Epithelial cell of prostate (primary cell): ENCODE results near the gene KRT75.

Experiments
- DNase-seq: peaks from one replicate; pipeline ENCODE4 v3.0.0-alpha.2; 2011; ENCODE audit warnings: low read depth, low spot score
- H3K27ac ChIP-seq: fragments of 450-650 bp; 2 replicates; pipeline ENCODE4 v1.5.1; 2017; ENCODE audit warnings: mild to moderate bottlenecking

Gene KRT75

GRCh38 chr12:52398176-52398575, 36.0 kb downstream of the KRT75 start:
- no peak for DNase-seq
- no peak overlapping the region for H3K27ac ChIP-seq

- no peak overlapping the region for H3K27ac ChIP-seq
- DNase-seq: no peak
Observed at GRCh38 chr12:52396656-52397055, 37.5 kb downstream of the KRT75 start.

GRCh38 chr12:52395761-52396434, 38.3 kb downstream of the KRT75 start:
- H3K27ac ChIP-seq: no peak overlapping the region
- DNase-seq: no peak

DNA sequence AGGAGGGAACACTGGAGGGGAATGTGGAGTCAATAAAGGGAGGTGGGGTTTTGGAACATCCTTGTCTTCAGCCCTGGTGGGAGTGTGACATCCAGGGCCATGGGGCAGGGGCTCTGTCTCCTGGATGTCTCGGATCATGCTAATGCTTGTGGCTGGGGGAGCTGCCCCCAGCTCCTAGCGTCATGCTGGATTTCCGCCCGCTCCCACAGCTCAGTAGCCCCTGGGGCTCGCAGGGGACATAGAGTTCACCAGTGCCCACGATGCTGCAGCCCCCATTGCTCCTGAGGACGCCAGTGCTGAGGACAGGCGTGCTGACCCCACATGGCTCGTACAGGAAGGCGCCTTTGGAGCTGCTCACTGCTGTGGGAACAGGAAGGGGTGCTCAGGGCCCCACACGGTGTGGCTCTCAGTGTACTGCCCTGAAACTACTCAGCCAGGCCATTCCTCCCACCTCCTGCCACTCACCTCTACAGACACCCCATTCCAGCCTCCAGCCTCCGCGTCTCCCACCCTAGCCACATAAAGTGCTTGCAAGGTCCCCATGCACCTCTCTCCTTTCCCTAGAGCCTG, 39.2 kb downstream of the KRT75 start:
- no peak overlapping the region for H3K27ac ChIP-seq
- DNase-seq: no peak

GRCh38 chr12:52392465-52393007, 41.6 kb downstream of the KRT75 start:
- DNase-seq: no peak
- H3K27ac ChIP-seq: peak overlapping the region; percentile 56

- peak overlapping the region; percentile 56 for H3K27ac ChIP-seq
- DNase-seq: no peak
Observed at GRCh38 chr12:52391618-52392002, 42.6 kb downstream of the KRT75 start.

GRCh38 chr12:52390739-52391617, 43.2 kb downstream of the KRT75 start:
- no peak for DNase-seq
- H3K27ac ChIP-seq: peak overlapping the region; percentile 56

DNA sequence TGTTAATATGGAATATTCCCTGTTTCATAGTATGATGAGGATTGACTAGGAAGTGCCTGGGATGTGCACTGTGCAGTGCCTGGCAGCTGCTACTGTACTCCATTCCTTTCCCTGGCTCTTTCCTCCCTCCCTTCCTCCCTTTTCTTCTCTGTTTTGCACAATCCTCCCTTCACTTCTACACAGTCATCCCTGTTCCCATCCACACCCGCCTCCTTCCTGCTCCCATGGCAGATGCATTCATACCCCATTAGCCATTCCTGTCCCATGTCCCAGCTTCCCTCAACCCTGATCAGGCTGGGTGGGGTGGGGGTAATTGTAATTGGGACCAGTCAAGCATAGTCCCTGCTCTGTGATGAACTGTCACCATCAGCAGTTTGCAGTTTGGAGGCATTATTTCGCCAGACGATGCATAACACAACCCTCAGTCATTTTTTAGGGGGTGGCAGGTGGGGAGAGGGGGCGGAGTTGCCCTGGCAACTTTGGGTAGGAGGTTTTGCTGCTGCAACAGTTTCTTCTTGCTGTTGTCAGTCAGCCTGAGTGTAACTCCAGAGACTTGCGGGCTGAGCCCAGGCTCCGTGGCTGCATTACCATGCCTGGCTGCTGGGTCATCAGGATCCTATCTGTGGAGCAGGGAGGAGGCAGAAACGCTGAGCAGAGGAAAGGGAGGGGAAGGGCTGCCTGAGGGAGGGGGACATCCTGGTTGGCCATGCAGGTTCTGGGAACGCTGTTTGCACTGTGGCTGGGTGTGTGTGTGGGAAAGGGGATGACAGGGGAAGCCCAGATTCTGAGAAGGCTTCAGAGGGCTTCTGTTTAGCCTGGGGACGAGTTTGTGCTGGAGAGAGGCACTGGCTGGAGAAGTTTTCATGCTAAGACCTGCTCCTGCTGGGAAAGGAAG, 44.6 kb downstream of the KRT75 start:
- DNase-seq: no peak

GRCh38 chr12:52387859-52388258, 46.3 kb downstream of the KRT75 start:
- no peak overlapping the region for H3K27ac ChIP-seq
- DNase-seq: no peak

More for the DNA sequence above, 44.6 kb downstream of the KRT75 start:
- peak overlapping the region; percentile 56 for H3K27ac ChIP-seq

- no peak within 1 kb of the TSS for H3K27ac ChIP-seq
- DNase-seq: no peak
Observed at GRCh38 chr12:52385226-52385702, 48.9 kb downstream of the KRT75 start, which contains the start of gene KRT84. Gene KRT84, minus strand, starts transcription at chr12:52385652. Its CDS starts 67 bp downstream, at chr12:52385585.

DNA sequence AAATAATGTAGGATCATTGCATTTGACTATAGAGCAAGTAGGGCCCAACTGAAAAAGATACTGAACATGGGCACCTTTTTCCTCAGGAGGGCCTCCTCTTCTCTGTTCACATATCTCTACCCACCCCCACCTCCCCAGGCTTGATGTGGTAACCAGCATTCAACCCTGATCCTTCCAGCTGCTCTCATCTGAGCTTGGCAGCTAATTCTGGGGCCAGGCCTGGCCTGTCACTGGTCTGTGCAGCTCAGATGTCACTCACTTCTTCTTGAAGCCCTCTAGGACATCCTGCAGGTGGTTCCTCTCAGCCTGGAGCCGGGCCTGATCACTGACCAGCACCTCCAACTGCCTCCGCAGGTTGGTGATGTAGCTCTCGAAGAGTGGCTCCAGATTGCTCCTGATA, 50.8 kb downstream of the KRT75 start:
- no peak for DNase-seq
- no peak overlapping the region for H3K27ac ChIP-seq

GRCh38 chr12:52382854-52383253, 51.3 kb downstream of the KRT75 start:
- DNase-seq: no peak

DNA sequence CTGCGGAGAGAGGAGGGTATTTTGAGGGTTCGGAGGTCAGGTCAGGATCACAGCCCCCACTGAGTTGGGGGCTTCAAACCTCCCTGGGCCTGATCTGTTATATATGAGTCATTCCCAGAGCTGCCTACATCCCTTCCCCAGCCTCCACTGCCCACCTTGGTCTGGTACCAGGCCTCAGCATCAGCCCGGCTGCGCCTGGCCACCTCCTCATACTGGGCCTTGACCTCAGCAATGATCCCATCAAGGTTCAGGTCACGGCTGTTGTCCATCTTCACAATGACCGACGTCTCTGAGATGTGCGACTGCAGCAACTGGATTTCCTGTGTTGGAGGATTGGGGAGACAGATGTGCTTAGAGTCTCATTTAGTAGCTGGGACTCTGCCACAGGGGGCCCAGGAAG, 53.0 kb downstream of the KRT75 start:
- no peak for DNase-seq
- H3K27ac ChIP-seq: no peak overlapping the region

More at GRCh38 chr12:52382854-52383253, 51.3 kb downstream of the KRT75 start:
- H3K27ac ChIP-seq: no peak overlapping the region

- no peak overlapping the region for H3K27ac ChIP-seq
- DNase-seq: no peak
Observed at GRCh38 chr12:52380271-52380694, 53.9 kb downstream of the KRT75 start.

- H3K27ac ChIP-seq: no peak overlapping the region
- no peak for DNase-seq
Observed at GRCh38 chr12:52379536-52379935, 54.6 kb downstream of the KRT75 start.

DNA sequence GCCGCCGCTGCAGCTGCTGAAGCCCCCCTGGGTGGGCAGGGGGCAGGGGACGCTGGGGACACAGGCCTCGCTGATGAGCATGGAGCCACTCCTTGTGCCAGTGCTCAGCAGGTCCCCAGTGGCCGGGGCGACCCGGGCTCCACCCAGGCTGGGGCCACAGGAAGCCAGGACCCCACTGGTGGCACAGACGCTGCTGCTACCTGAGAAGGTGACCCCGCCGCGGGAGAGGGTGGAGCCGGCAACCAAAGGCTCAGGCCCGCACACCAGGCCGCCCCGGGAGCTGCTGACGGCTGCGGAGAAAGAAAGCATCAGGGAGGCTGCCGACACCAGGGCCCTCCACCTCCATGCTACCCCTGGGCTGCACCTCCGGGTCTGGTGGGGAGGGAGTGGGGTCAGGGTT, 56.1 kb downstream of the KRT75 start:
- no peak overlapping the region for H3K27ac ChIP-seq
- DNase-seq: no peak

- no peak overlapping the region for H3K27ac ChIP-seq
- DNase-seq: no peak
Observed at GRCh38 chr12:52377266-52377665, 56.9 kb downstream of the KRT75 start.
